GM21529 (cell line): ENCODE data around the gene HIF1A.
A peak's percentile ranks its signal among the peaks of the same experiment; 100 is the strongest.

Experiments
- ATAC-seq: cut with Tn5 transposase; IDR thresholded peaks from one replicate; pipeline ENCODE4 v1.9.1; 2021; ENCODE audit not compliant: unreplicated experiment

Gene HIF1A

DNA sequence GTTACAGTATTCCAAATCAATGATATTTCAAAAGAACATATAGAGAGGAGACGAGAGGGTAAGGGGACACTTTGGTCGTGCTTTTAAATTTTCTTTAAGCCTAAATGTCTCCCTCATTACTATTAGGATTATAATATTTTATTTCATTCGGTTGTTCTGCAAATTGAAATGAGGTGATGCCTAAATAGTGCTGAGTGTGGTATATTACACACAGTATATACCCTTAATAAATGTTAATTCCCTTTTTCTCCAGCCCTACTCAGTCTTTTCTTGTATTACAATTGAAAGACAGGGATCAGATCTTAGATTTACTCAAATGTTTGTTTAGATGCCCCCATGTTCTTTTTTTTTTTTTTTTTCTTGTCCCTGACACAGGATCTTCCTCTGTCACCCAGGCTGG, 74.6 kb downstream of the HIF1A start:
- no peak for ATAC-seq

- no peak for ATAC-seq
These were observed 79.5 kb downstream of the HIF1A start for GRCh38 chr14:61774861-61775260.

- ATAC-seq = peak; percentile 92
These were observed 84.8 kb downstream of the HIF1A start for GRCh38 chr14:61780125-61780524.

DNA sequence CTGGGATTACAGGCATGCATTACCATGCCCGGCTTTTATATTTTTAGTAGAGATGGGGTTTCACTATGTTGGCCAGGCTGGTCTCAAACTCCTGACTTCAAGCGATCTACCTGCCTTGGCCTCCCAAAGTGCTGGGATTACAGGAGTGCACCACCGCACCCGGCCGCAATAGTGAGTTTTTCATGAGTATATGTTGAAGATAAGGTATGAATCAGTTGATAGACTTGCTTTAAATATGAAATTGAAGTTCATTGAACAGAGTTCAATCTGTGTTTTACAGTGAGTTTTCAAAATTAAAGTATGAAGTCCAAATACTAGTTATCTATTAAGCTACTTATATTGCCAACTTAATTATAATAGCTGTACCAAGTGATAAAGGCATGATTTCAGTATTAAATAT, 102.0 kb downstream of the HIF1A start:
- no peak for ATAC-seq
